ENCODE results near the gene SUPT4H1. TPM values are rescaled to one million over a fixed set of nuclear protein-coding genes. Genes with fewer than 3 reads are reported as not detected.

SUPT4H1 gene
- total RNA-seq, 2 experiments from 2014 or later: 85.8 to 91.0 TPM

DNA sequence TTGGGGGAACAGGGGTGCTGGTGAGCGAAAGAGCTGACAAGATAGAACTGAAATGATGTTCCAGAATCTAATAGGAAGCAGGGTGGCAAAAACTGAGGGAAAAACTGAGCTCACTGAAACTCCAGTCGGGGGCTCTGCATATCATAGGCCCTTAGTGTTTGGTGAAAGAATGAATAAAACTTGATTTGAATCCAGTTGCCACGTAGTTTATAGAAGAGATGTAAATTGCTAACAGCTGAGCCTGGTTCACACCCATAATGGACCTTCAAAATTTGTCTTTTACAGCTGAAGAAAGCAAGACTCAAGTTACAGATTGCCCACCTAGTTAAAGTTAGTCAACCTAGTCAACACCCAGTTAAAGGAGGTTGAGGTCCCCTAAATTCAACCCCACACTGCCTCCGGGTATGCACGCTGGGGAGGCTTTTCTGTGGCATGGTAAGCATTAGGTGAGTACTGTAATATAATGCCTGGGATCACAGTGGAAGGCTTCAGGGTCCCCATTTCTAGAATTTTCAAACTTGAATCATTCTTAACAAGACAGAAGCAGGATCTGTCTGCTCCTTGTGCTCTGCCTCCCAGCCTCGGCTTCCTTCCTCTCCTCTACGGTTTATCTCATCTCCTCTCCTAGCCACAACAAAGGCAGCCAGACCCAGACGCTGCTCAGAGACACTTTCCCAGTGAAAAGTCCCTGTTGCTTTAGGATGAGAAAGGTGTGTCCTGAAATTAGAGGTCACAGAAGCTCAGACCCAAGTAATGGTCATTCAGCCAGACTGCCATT lies 26.9 kb upstream of the SUPT4H1 start:
- Mint-ChIP-seq H3K4me1 (peaks cover 34% of the 10 kb centered on the region), H3K27ac (no peak overlapping the region), H3K9me3 (no peaks in the 10 kb centered on the region), H3K4me3 (no peak overlapping the region), H3K27me3 (no peaks in the 10 kb centered on the region), H3K36me3 (ENCODE audit: low read depth) (no peaks in the 10 kb centered on the region)
- ChIA-PET POLR2A (interaction anchor here (0.8 to 8.0 kb wide), 5 partner anchors 16 to 252 kb away, joined by 3 to 55 read pairs (median 3); partner anchors contain the start of gene SUPT4H1), CTCF (interaction anchor here (0.9 to 1.4 kb wide), 4 partner anchors 11 to 62 kb away, joined by 3 to 6 read pairs (median 4); partner anchors contain the start of gene RNF43)
- no peak for DNase-seq

- POLR2A ChIA-PET: interaction anchor here (4.1 to 8.0 kb wide), 2 partner anchors 24 to 41 kb away, joined by 11 to 55 read pairs; partner anchors contain the start of gene SUPT4H1
- Mint-ChIP-seq H3K9me3 (no peaks in the 10 kb centered on the region), H3K27me3 (no peaks in the 10 kb centered on the region), H3K27ac (no peak overlapping the region), H3K4me3 (no peak overlapping the region), H3K4me1 (peaks cover 27% of the 10 kb centered on the region), H3K36me3 (ENCODE audit: low read depth) (no peaks in the 10 kb centered on the region)
- CTCF ChIA-PET: no interaction called here
- no peak for DNase-seq
Observed at GRCh38 chr17:58377661-58378060, 25.7 kb upstream of the SUPT4H1 start.

- Mint-ChIP-seq H3K27me3 (no peaks in the 10 kb centered on the region), H3K4me1 (peaks cover 22% of the 10 kb centered on the region), H3K9me3 (no peaks in the 10 kb centered on the region), H3K4me3 (no peak overlapping the region), H3K27ac (no peak overlapping the region), H3K36me3 (ENCODE audit: low read depth) (no peaks in the 10 kb centered on the region)
- no peak for DNase-seq
- ChIA-PET POLR2A (interaction anchor here (4.1 kb wide), 1 partner anchor 40 kb away, joined by 11 read pairs; no protein-coding TSS in a partner anchor), CTCF (no interaction called here)
Observed at GRCh38 chr17:58377093-58377601, 25.1 kb upstream of the SUPT4H1 start.

- CTCF ChIA-PET: no interaction called here
- no peaks in the 10 kb centered on the region for H3K9me3 Mint-ChIP-seq
- no peaks in the 10 kb centered on the region for H3K36me3 Mint-ChIP-seq (ENCODE audit: low read depth)
- DNase-seq: no peak
- no peak overlapping the region for H3K27ac Mint-ChIP-seq
- H3K4me1 Mint-ChIP-seq: peaks cover 16% of the 10 kb centered on the region
- POLR2A ChIA-PET: interaction anchor here (4.1 kb wide), 1 partner anchor 40 kb away, joined by 11 read pairs; no protein-coding TSS in a partner anchor
- H3K4me3 Mint-ChIP-seq: no peak overlapping the region
- no peaks in the 10 kb centered on the region for H3K27me3 Mint-ChIP-seq
Observed at GRCh38 chr17:58376472-58377000, 24.5 kb upstream of the SUPT4H1 start.

- Mint-ChIP-seq H3K4me3 (no peak overlapping the region), H3K9me3 (no peaks in the 10 kb centered on the region), H3K4me1 (peaks cover 13% of the 10 kb centered on the region), H3K36me3 (ENCODE audit: low read depth) (no peaks in the 10 kb centered on the region), H3K27ac (no peak overlapping the region), H3K27me3 (no peaks in the 10 kb centered on the region)
- ChIA-PET CTCF (no interaction called here), POLR2A (no interaction called here)
- no peak for DNase-seq
Observed at GRCh38 chr17:58375811-58376210, 23.8 kb upstream of the SUPT4H1 start.

GRCh38 chr17:58375256-58375655 lies 23.3 kb upstream of the SUPT4H1 start:
- no peak overlapping the region for H3K4me3 Mint-ChIP-seq
- H3K9me3 Mint-ChIP-seq: no peaks in the 10 kb centered on the region
- ChIA-PET CTCF (interaction anchor here (1.7 kb wide), 1 partner anchor 58 kb away, joined by 5 read pairs; no protein-coding TSS in a partner anchor), POLR2A (interaction anchor here (0.7 kb wide), 1 partner anchor 12 kb away, joined by 3 read pairs; no protein-coding TSS in a partner anchor)
- H3K4me1 Mint-ChIP-seq: peaks cover 16% of the 10 kb centered on the region
- H3K27me3 Mint-ChIP-seq: no peaks in the 10 kb centered on the region
- no peak overlapping the region for H3K27ac Mint-ChIP-seq
- no peak for DNase-seq
- H3K36me3 Mint-ChIP-seq (ENCODE audit: low read depth): no peaks in the 10 kb centered on the region

GRCh38 chr17:58373923-58374322 lies 21.9 kb upstream of the SUPT4H1 start:
- Mint-ChIP-seq H3K36me3 (ENCODE audit: low read depth) (no peaks in the 10 kb centered on the region), H3K9me3 (no peaks in the 10 kb centered on the region), H3K4me1 (peaks cover 13% of the 10 kb centered on the region), H3K4me3 (no peak overlapping the region), H3K27ac (no peak overlapping the region), H3K27me3 (no peaks in the 10 kb centered on the region)
- POLR2A ChIA-PET: interaction anchor here (1.5 to 1.7 kb wide), 2 partner anchors 10 to 15 kb away, joined by 3 to 4 read pairs; no protein-coding TSS in a partner anchor
- no peak for DNase-seq
- CTCF ChIA-PET: interaction anchor here (1.0 to 1.7 kb wide), 2 partner anchors 44 to 56 kb away, joined by 3 to 5 read pairs; partner anchors contain the start of gene RNF43

- no peaks in the 10 kb centered on the region for H3K27me3 Mint-ChIP-seq
- peaks cover 8% of the 10 kb centered on the region for H3K4me1 Mint-ChIP-seq
- no peak overlapping the region for H3K4me3 Mint-ChIP-seq
- no peak for DNase-seq
- H3K9me3 Mint-ChIP-seq: no peaks in the 10 kb centered on the region
- CTCF ChIA-PET: interaction anchor here (1.0 to 1.4 kb wide), 2 partner anchors 21 to 45 kb away, joined by 3 to 5 read pairs; partner anchors contain the start of genes RNF43 and SUPT4H1
- POLR2A ChIA-PET: interaction anchor here (1.5 to 1.7 kb wide), 3 partner anchors 9 to 20 kb away, joined by 3 to 4 read pairs (median 4); no protein-coding TSS in a partner anchor
- no peak overlapping the region for H3K27ac Mint-ChIP-seq
- no peaks in the 10 kb centered on the region for H3K36me3 Mint-ChIP-seq (ENCODE audit: low read depth)
Observed at GRCh38 chr17:58373003-58373402, 21.0 kb upstream of the SUPT4H1 start.

- CTCF ChIA-PET: interaction anchor here (0.9 kb wide), 1 partner anchor 199 kb away, joined by 3 read pairs; no protein-coding TSS in a partner anchor
- H3K4me1 Mint-ChIP-seq: peaks cover 8% of the 10 kb centered on the region
- no peaks in the 10 kb centered on the region for H3K27me3 Mint-ChIP-seq
- POLR2A ChIA-PET: interaction anchor here (0.9 to 1.9 kb wide), 4 partner anchors 11 to 54 kb away, joined by 3 to 6 read pairs (median 4); no protein-coding TSS in a partner anchor
- H3K36me3 Mint-ChIP-seq (ENCODE audit: low read depth): no peaks in the 10 kb centered on the region
- H3K27ac Mint-ChIP-seq: no peak overlapping the region
- no peaks in the 10 kb centered on the region for H3K9me3 Mint-ChIP-seq
- no peak for DNase-seq
- no peak overlapping the region for H3K4me3 Mint-ChIP-seq
Observed at GRCh38 chr17:58371300-58371950, 19.4 kb upstream of the SUPT4H1 start.

DNA sequence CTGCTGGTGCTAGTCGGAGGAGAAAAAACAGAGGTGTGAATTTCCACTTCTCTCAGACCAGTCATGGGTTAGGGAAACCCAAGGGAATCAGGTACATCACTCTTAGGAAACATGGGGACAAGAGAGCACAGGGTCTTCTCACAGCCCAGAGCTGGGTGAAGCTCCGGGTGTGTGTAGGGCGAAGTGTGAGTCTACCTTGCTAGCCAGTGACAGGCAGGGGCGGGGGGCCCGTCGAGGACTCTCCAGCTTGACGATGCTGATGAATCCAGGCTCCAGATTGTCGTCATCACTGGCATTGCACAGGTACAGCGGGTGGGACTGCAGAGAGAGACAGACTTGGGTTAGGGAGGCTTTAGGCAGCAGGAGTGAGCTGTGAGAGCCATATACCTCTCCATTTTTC lies 18.7 kb upstream of the SUPT4H1 start:
- DNase-seq: no peak
- Mint-ChIP-seq H3K9me3 (no peaks in the 10 kb centered on the region), H3K36me3 (ENCODE audit: low read depth) (no peaks in the 10 kb centered on the region), H3K4me3 (no peak overlapping the region), H3K27ac (no peak overlapping the region), H3K27me3 (no peaks in the 10 kb centered on the region), H3K4me1 (peaks cover 8% of the 10 kb centered on the region)
- CTCF ChIA-PET: interaction anchor here (1.0 kb wide), 1 partner anchor 53 kb away, joined by 4 read pairs; no protein-coding TSS in a partner anchor
- POLR2A ChIA-PET: interaction anchor here (0.9 to 2.0 kb wide), 4 partner anchors 10 to 53 kb away, joined by 3 to 11 read pairs (median 6); partner anchors contain the start of gene SUPT4H1

- DNase-seq: no peak
- Mint-ChIP-seq H3K36me3 (ENCODE audit: low read depth) (no peaks in the 10 kb centered on the region), H3K27ac (no peak overlapping the region), H3K27me3 (no peaks in the 10 kb centered on the region), H3K4me3 (no peak overlapping the region), H3K4me1 (peaks cover 8% of the 10 kb centered on the region), H3K9me3 (no peaks in the 10 kb centered on the region)
- POLR2A ChIA-PET: interaction anchor here (0.9 to 2.2 kb wide), 5 partner anchors 10 to 53 kb away, joined by 3 to 11 read pairs (median 6); partner anchors contain the start of gene SUPT4H1
- CTCF ChIA-PET: interaction anchor here (1.0 to 1.7 kb wide), 3 partner anchors 45 to 53 kb away, joined by 4 to 8 read pairs (median 4); partner anchors contain the start of gene RNF43
Observed at GRCh38 chr17:58370309-58370708, 18.3 kb upstream of the SUPT4H1 start.
